Measurements from ENCODE around the gene LRRC2.

DNA sequence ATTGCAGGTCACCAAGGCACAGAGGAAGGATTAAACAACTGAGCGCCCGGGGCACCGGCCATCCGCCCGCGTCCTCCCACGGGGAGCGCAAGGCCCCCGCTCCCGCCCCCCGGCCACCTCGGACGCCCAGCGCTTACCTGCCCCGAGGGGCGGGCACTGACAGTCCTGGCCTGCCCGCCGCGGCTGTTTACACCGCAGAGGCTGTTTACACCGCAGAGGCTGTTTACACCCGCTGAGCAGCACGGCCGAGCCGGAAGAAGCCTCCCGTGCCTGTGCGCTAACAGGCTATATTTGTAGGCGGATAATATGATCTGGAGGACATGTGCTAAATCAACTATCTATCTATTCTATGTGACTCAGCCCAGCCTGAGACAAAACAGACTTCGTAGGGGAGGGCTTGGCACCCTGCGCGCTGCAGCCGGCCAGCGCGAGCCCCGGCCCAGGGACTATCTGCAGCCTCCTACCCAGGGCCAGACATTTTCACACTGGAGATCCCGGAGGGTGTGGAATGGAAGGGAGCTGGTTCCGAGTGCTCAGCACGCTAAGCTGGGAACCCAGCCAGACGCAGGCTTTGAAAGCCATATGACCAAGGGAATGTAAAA, at the start of gene LRRC2:
- TF ChIP-seq, protein P1, sequence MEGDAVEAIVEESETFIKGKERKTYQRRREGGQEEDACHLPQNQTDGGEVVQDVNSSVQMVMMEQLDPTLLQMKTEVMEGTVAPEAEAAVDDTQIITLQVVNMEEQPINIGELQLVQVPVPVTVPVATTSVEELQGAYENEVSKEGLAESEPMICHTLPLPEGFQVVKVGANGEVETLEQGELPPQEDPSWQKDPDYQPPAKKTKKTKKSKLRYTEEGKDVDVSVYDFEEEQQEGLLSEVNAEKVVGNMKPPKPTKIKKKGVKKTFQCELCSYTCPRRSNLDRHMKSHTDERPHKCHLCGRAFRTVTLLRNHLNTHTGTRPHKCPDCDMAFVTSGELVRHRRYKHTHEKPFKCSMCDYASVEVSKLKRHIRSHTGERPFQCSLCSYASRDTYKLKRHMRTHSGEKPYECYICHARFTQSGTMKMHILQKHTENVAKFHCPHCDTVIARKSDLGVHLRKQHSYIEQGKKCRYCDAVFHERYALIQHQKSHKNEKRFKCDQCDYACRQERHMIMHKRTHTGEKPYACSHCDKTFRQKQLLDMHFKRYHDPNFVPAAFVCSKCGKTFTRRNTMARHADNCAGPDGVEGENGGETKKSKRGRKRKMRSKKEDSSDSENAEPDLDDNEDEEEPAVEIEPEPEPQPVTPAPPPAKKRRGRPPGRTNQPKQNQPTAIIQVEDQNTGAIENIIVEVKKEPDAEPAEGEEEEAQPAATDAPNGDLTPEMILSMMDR (IDR thresholded peaks at IDR 0.05), result no peak
- TF ChIP-seq POLR2A (IDR thresholded peaks at IDR 0.05; ENCODE audit: low read depth) (peak; percentile 16), POLR2AphosphoS5 (IDR thresholded peaks at IDR 0.05) (peak in 1 of 2 donors; percentile 13)

All from esophagus muscularis mucosa (tissue), 3 donors.